Panc1 (cell line): ENCODE results near the gene SLC2A6. TPM values are rescaled to one million over a fixed set of nuclear protein-coding genes. Genes with fewer than 3 reads are reported as not detected.

Experiments used
- ATAC-seq: fragments of 200-7000 bp; cut with Tn5 transposase; 2 replicates; pipeline ENCODE4 v1.9.1; 2020; ENCODE audit warnings: mild to moderate bottlenecking, moderate library complexity
- BruUV-seq: library from RNA; stranded (reverse); fragments of 400-500 nt; replicated peaks from 2 replicates; lab custom pipeline; 2021; lab: Mats Ljungman, UMichigan
- CTCF ChIA-PET: fragments of 300-600 bp; sonication (Branson Sonifier 250); formaldehyde crosslinking; loops from one replicate; lab custom pipeline; 2022; ENCODE audit warnings: antibody characterized with exemption; lab: Charles Lee
- POLR2A ChIA-PET: fragments of 300-600 bp; sonication (Branson Sonifier 250); formaldehyde crosslinking; loops from one replicate; lab custom pipeline; 2022; ENCODE audit warnings: antibody characterized with exemption; lab: Charles Lee
- DNase-seq: peaks from one replicate; pipeline ENCODE4 v3.0.0-alpha.2; 2010; ENCODE audit warnings: low read depth, low spot score
- H3K27ac ChIP-seq: 2 replicates; pipeline ENCODE4 v1.5.1; 2011; ENCODE audit warnings: mild to moderate bottlenecking, low read length, inconsistent platforms
- H3K27me3 ChIP-seq: fragments of 200-500 bp; sonication (Bioruptor generic); 2 replicates; pipeline ENCODE4 v1.6.0; 2014; ENCODE audit warnings: low read length, inconsistent platforms; ENCODE audit not compliant: control insufficient read depth, insufficient read depth
- H3K36me3 ChIP-seq: fragments of 200-500 bp; sonication (Bioruptor generic); 2 replicates; pipeline ENCODE4 v1.5.1; 2014; ENCODE audit warnings: inconsistent platforms, mild to moderate bottlenecking, low read length, moderate library complexity; ENCODE audit not compliant: control insufficient read depth, insufficient read depth
- H3K4me1 ChIP-seq: 2 replicates; pipeline ENCODE4 v1.5.1; 2011; ENCODE audit warnings: inconsistent platforms, mild to moderate bottlenecking, low read length, moderate library complexity; ENCODE audit not compliant: control insufficient read depth, insufficient read depth
- H3K4me3 ChIP-seq, 2 experiments: 2 replicates each; pipeline ENCODE4 v1.5.1; 2011 to 2012; ENCODE audit warnings: low read depth in 2 of 2, low read length in 2 of 2, mild to moderate bottlenecking in 2 of 2, inconsistent platforms in 1 of 2, moderate library complexity in 1 of 2
- H3K9me3 ChIP-seq: fragments of 200-500 bp; sonication (Bioruptor generic); 2 replicates; pipeline ENCODE4 v1.5.1; 2014; ENCODE audit warnings: low read depth, mild to moderate bottlenecking, inconsistent platforms, low read length, moderate library complexity; ENCODE audit not compliant: control insufficient read depth, insufficient read depth
- POLR2AphosphoS5 ChIP-seq: IDR thresholded peaks from 2 replicates; pipeline ENCODE4 v1.6.1; 2012; ENCODE audit warnings: mild to moderate bottlenecking, low read depth, low read length, moderate library complexity
- SIN3A ChIP-seq: IDR thresholded peaks from 2 replicates; pipeline ENCODE4 v1.6.1; 2012; ENCODE audit warnings: low read depth, mild to moderate bottlenecking, low read length, moderate library complexity, borderline replicate concordance; ENCODE audit not compliant: insufficient read depth
- TCF7L2 ChIP-seq: IDR thresholded peaks from 2 replicates; pipeline ENCODE4 v1.6.1; 2011; ENCODE audit warnings: mild to moderate bottlenecking, low read depth, low read length, inconsistent platforms
- in situ Hi-C: cut with HindIII; loops from 2 replicates; pipeline ENCODE4 v1.10.0; 2016; ENCODE audit warnings: low sequenced_read_pairs, low pct_unique_long_range_greater_than_20kb
- intact Hi-C: fragments of 100-400 bp; cut with micrococcal nuclease; formaldehyde crosslinking; loops from one replicate; pipeline ENCODE4 v1.10.0; 2022; ENCODE audit not compliant: unreplicated experiment
- total RNA-seq: library from RNA; stranded (reverse); gene quantifications from one replicate; pipeline ENCODE4 v1.2.1, GENCODE V29; 2021; ENCODE audit not compliant: unreplicated experiment
- TF ChIP-seq, protein P1 (sequence below): fragments of 450-650 bp; IDR thresholded peaks from 2 replicates; pipeline ENCODE4 v1.5.1; 2017; ENCODE audit warnings: mild to moderate bottlenecking
- TF ChIP-seq, protein P2 (sequence below), 2 experiments: IDR thresholded peaks; 2 replicates each; pipeline ENCODE4 v1.6.1; 2011 to 2012; ENCODE audit warnings: low read depth in 2 of 2, control low read depth in 1 of 2, low read length in 1 of 2, mild to moderate bottlenecking in 1 of 2, moderate library complexity in 1 of 2; ENCODE audit not compliant: insufficient read depth in 1 of 2

SLC2A6 gene
- total RNA-seq, 1 experiment from 2014 or later: 48.2 TPM

DNA sequence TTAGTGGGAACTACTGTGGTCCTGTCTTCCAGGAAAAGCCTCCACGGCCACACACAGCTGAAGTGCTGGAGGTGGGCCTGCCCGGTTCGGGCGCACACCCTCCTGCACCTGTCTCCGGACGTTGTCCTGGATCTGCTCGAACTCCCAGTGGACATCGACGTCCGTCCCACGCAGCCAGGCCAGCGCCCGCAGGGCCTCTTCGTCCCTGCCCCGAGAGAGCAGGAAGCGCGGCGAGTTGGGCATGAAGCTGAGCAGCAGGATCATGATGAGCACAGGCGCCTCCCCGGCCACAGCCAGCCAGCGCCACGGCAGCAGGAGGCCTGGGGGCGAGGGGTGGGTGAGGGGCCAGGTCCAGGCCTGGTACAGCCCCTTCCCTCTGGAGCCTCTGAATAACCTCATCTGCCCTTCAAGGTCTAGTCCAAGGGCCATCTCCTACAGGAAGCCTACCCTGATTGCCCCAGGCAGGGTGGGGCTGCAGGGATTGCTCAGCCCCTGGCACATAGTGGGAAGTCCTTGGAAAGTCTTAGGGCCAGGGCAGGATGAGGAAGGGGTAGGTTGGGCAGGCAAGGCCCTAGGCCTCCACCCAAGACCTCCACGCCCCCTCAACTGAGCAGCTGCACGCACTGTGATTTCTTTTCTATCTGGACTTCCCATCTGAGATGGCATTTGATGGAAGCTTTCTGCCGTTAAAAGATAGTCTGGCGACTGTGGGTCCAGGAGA, 3.4 kb downstream of the SLC2A6 start:
- in situ Hi-C loops: no loop called here
- H3K4me1 ChIP-seq: peaks cover 5% of the 10 kb centered on the region
- DNase-seq (no peak), ATAC-seq (no peak)
- TF ChIP-seq POLR2AphosphoS5 (no peak), TCF7L2 (no peak), SIN3A (no peak)
- TF ChIP-seq, protein P1, sequence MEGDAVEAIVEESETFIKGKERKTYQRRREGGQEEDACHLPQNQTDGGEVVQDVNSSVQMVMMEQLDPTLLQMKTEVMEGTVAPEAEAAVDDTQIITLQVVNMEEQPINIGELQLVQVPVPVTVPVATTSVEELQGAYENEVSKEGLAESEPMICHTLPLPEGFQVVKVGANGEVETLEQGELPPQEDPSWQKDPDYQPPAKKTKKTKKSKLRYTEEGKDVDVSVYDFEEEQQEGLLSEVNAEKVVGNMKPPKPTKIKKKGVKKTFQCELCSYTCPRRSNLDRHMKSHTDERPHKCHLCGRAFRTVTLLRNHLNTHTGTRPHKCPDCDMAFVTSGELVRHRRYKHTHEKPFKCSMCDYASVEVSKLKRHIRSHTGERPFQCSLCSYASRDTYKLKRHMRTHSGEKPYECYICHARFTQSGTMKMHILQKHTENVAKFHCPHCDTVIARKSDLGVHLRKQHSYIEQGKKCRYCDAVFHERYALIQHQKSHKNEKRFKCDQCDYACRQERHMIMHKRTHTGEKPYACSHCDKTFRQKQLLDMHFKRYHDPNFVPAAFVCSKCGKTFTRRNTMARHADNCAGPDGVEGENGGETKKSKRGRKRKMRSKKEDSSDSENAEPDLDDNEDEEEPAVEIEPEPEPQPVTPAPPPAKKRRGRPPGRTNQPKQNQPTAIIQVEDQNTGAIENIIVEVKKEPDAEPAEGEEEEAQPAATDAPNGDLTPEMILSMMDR: no peak
- TF ChIP-seq, protein P2, sequence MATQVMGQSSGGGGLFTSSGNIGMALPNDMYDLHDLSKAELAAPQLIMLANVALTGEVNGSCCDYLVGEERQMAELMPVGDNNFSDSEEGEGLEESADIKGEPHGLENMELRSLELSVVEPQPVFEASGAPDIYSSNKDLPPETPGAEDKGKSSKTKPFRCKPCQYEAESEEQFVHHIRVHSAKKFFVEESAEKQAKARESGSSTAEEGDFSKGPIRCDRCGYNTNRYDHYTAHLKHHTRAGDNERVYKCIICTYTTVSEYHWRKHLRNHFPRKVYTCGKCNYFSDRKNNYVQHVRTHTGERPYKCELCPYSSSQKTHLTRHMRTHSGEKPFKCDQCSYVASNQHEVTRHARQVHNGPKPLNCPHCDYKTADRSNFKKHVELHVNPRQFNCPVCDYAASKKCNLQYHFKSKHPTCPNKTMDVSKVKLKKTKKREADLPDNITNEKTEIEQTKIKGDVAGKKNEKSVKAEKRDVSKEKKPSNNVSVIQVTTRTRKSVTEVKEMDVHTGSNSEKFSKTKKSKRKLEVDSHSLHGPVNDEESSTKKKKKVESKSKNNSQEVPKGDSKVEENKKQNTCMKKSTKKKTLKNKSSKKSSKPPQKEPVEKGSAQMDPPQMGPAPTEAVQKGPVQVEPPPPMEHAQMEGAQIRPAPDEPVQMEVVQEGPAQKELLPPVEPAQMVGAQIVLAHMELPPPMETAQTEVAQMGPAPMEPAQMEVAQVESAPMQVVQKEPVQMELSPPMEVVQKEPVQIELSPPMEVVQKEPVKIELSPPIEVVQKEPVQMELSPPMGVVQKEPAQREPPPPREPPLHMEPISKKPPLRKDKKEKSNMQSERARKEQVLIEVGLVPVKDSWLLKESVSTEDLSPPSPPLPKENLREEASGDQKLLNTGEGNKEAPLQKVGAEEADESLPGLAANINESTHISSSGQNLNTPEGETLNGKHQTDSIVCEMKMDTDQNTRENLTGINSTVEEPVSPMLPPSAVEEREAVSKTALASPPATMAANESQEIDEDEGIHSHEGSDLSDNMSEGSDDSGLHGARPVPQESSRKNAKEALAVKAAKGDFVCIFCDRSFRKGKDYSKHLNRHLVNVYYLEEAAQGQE (IDR thresholded peaks at IDR 0.05; ENCODE audit: insufficient read depth in 1 of 2, low read depth in 2 of 2, low read length in 1 of 2): no peak
- CTCF ChIA-PET: no interaction called here
- BruUV-seq: no TSS peak
- POLR2A ChIA-PET: no interaction called here
- H3K9me3 ChIP-seq: no peaks in the 10 kb centered on the region
- no peak overlapping the region for H3K27ac ChIP-seq
- no peak overlapping the region for H3K4me3 ChIP-seq
- intact Hi-C loops: no loop called here
- no peaks in the 10 kb centered on the region for H3K27me3 ChIP-seq
- H3K36me3 ChIP-seq: no peaks in the 10 kb centered on the region; the same call in 1 of the 2 replicates

DNA sequence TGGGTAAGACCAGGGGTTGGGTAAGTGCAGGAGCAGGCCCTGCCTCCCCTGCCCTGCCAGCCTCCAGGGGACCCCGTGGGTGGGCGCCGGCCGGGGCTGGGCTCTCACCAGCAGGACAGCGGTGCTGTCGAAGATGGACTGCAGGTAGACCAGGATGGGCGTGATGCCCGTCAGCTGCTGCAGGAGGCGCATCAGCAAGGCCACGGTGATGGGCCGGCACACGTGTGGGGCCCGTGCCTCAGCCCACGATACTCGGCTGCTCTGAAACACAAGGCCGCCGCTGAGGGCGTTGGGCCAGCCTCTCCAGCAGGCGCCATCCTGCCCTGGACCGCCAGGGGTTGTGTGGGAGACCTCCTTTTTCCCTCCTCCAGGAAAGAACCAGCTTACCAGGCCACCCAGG, 4.0 kb downstream of the SLC2A6 start:
- DNase-seq (no peak), ATAC-seq (no peak)
- no peaks in the 10 kb centered on the region; the same call in 1 of the 2 replicates for H3K36me3 ChIP-seq
- H3K9me3 ChIP-seq: no peaks in the 10 kb centered on the region
- no TSS peak for BruUV-seq
- H3K27ac ChIP-seq: no peak overlapping the region
- H3K4me3 ChIP-seq: no peak overlapping the region
- ChIA-PET CTCF (no interaction called here), POLR2A (no interaction called here)
- TF ChIP-seq, protein P2 (IDR thresholded peaks at IDR 0.05; ENCODE audit: insufficient read depth in 1 of 2, low read depth in 2 of 2, low read length in 1 of 2): no peak
- no peak for TF ChIP-seq POLR2AphosphoS5
- no peak for TF ChIP-seq TCF7L2
- TF ChIP-seq, protein P1: no peak
- TF ChIP-seq SIN3A: no peak
- in situ Hi-C loops (no loop called here), intact Hi-C loops (no loop called here)
- H3K4me1 ChIP-seq: peaks cover 5% of the 10 kb centered on the region
- H3K27me3 ChIP-seq: no peaks in the 10 kb centered on the region
